Stimulated activated CD4-positive, alpha-beta T cell treated with anti-CD3 and anti-CD28 coated beads, Interleukin-4, amount 100 ng/mL, for 24 hours (primary cell): Measurements from ENCODE around the gene DLEC1.

Source experiments
- DNase-seq: peaks from one replicate; pipeline ENCODE4 v3.0.0-alpha.2; 2020

DLEC1 gene

GRCh38 chr3:38002940-38003339 lies 36.1 kb upstream of the DLEC1 start:
- DNase-seq = no peak

- peak; percentile 62 for DNase-seq
Measured at GRCh38 chr3:38003371-38003816, 35.6 kb upstream of the DLEC1 start.

- DNase-seq = no peak
Measured at GRCh38 chr3:38003817-38004414, 35.1 kb upstream of the DLEC1 start.

- peak; percentile 56 for DNase-seq
Measured at GRCh38 chr3:38004415-38005075, 34.5 kb upstream of the DLEC1 start.

- DNase-seq = no peak
Measured at GRCh38 chr3:38005076-38006020, 33.7 kb upstream of the DLEC1 start.

- DNase-seq = no peak
Measured at GRCh38 chr3:38006031-38006430, 33.0 kb upstream of the DLEC1 start.

- no peak for DNase-seq
Measured at GRCh38 chr3:38006445-38006995, 32.5 kb upstream of the DLEC1 start.

- DNase-seq = no peak
Measured at GRCh38 chr3:38007754-38008090, 31.3 kb upstream of the DLEC1 start.

GRCh38 chr3:38008191-38008701 lies 30.8 kb upstream of the DLEC1 start:
- no peak for DNase-seq

GRCh38 chr3:38008971-38009580 lies 29.9 kb upstream of the DLEC1 start:
- DNase-seq = no peak

- no peak for DNase-seq
Measured at GRCh38 chr3:38009807-38010591, 29.0 kb upstream of the DLEC1 start.

- DNase-seq = no peak
Measured at GRCh38 chr3:38011111-38011510, 27.9 kb upstream of the DLEC1 start.

GRCh38 chr3:38015485-38015884 lies 23.5 kb upstream of the DLEC1 start:
- DNase-seq = no peak

- no peak for DNase-seq
Measured at GRCh38 chr3:38015984-38016383, 23.0 kb upstream of the DLEC1 start.

- DNase-seq = no peak
Measured at GRCh38 chr3:38016410-38016809, 22.6 kb upstream of the DLEC1 start.

GRCh38 chr3:38016847-38017444 lies 22.1 kb upstream of the DLEC1 start:
- no peak for DNase-seq

GRCh38 chr3:38017445-38018295 lies 21.3 kb upstream of the DLEC1 start:
- DNase-seq = no peak

GRCh38 chr3:38018296-38019266 lies 20.4 kb upstream of the DLEC1 start:
- no peak for DNase-seq

GRCh38 chr3:38019658-38020341 lies 19.2 kb upstream of the DLEC1 start:
- DNase-seq = no peak
